Endothelial cell of umbilical vein (primary cell): ENCODE data around the gene E2F4. TPM values are rescaled to one million over a fixed set of nuclear protein-coding genes. Genes with fewer than 3 reads are reported as not detected.

Experiments used
- BruUV-seq: library from RNA; stranded (reverse); fragments of 400-500 nt; replicated peaks from 2 replicates; lab custom pipeline; 2021; lab: Mats Ljungman, UMichigan
- CTCF ChIA-PET: fragments of 300-600, 350-600 bp; sonication (Branson Sonifier 250); formaldehyde crosslinking; loops from one replicate; lab custom pipeline; 2021; ENCODE audit warnings: antibody characterized with exemption, inconsistent platforms; lab: Charles Lee
- POLR2A ChIA-PET: fragments of 300-600, 350-600 bp; sonication (Branson Sonifier 250); formaldehyde crosslinking; loops from one replicate; lab custom pipeline; 2021; ENCODE audit warnings: antibody characterized with exemption, inconsistent platforms; lab: Charles Lee
- DNase-seq: peaks from one replicate; pipeline ENCODE4 v3.0.0-alpha.2; 2011; ENCODE audit warnings: low read depth, low spot score
- FAIRE-seq: peaks from 2 replicates; lab custom pipeline; 2011; peaks lifted over from hg19 to GRCh38; lab: Jason Lieb, UNC
- H2AFZ ChIP-seq: 2 replicates; pipeline ENCODE4 v1.6.0; 2012; ENCODE audit warnings: low read depth, low read length, control low read depth, inconsistent platforms
- H3K27ac ChIP-seq: 2 replicates; pipeline ENCODE4 v1.5.1; 2011; ENCODE audit warnings: low read depth, mild to moderate bottlenecking, control low read depth, low read length, moderate library complexity; ENCODE audit not compliant: insufficient read depth
- H3K27me3 ChIP-seq, 2 experiments: 2 replicates each; pipeline versions ENCODE4 v1.6.0 to v1.6.1; 2011; ENCODE audit warnings: low read length in 2 of 2, mixed read lengths in 1 of 2; ENCODE audit not compliant: control insufficient read depth in 2 of 2, insufficient read depth in 2 of 2
- H3K36me3 ChIP-seq, 2 experiments: 2 replicates in 1 of 2; 3 replicates in 1 of 2; pipeline ENCODE4 v1.5.1; 2011; ENCODE audit warnings: low read length in 2 of 2, mild to moderate bottlenecking in 1 of 2, moderate library complexity in 1 of 2; ENCODE audit not compliant: control insufficient read depth in 2 of 2, insufficient read depth in 2 of 2; ENCODE audit errors: extremely low read depth in 1 of 2
- H3K4me1 ChIP-seq: 3 replicates; pipeline ENCODE4 v1.5.1; 2011; ENCODE audit warnings: mild to moderate bottlenecking, low read length; ENCODE audit not compliant: control insufficient read depth, insufficient read depth; ENCODE audit errors: extremely low read depth
- H3K4me2 ChIP-seq: 2 replicates; pipeline ENCODE4 v1.6.1; 2011; ENCODE audit warnings: low read length, control low read depth, mixed read lengths; ENCODE audit not compliant: insufficient read depth
- H3K4me3 ChIP-seq, 3 experiments: fragments of 200-600 bp in 1 of 3; sonication (generic), shearing (Covaris generic) in 1 of 3; replicated peaks in 1 of 3; 2 replicates each; pipeline ENCODE4 v1.5.1; 2011 to 2016; ENCODE audit warnings: control low read depth in 3 of 3, low read length in 3 of 3, mild to moderate bottlenecking in 2 of 3, inconsistent platforms in 1 of 3, low read depth in 1 of 3, moderate library complexity in 1 of 3; ENCODE audit not compliant: insufficient read depth in 1 of 3
- H3K79me2 ChIP-seq: 2 replicates; pipeline ENCODE4 v1.6.0; 2012; ENCODE audit warnings: low read length, inconsistent platforms; ENCODE audit not compliant: control insufficient read depth, insufficient read depth
- H3K9ac ChIP-seq: replicated peaks from 2 replicates; pipeline ENCODE3; 2011; ENCODE audit warnings: low read length, control low read depth; ENCODE audit not compliant: insufficient read depth; ENCODE audit errors: extremely low read depth
- H3K9me1 ChIP-seq: replicated peaks from 3 replicates; pipeline ENCODE4 v1.6.0; 2011; ENCODE audit warnings: mild to moderate bottlenecking, low read length; ENCODE audit not compliant: control insufficient read depth, insufficient read depth; ENCODE audit errors: extremely low read depth
- H3K9me3 ChIP-seq: replicated peaks from 2 replicates; pipeline ENCODE4 v1.5.1; 2012; ENCODE audit warnings: low read length, inconsistent platforms; ENCODE audit not compliant: control insufficient read depth, insufficient read depth
- H4K20me1 ChIP-seq: replicated peaks from 2 replicates; pipeline ENCODE3; 2011; ENCODE audit warnings: mild to moderate bottlenecking, low read length; ENCODE audit not compliant: control insufficient read depth, insufficient read depth; ENCODE audit errors: extremely low read depth
- EZH2 ChIP-seq: IDR thresholded peaks from 2 replicates; pipeline ENCODE4 v1.6.1; 2012; ENCODE audit warnings: borderline replicate concordance, low read depth, mild to moderate bottlenecking, moderate library complexity, low read length, inconsistent platforms; ENCODE audit not compliant: severe bottlenecking
- FOS ChIP-seq: IDR thresholded peaks from 2 replicates; pipeline ENCODE4 v1.6.1; 2011; ENCODE audit warnings: mild to moderate bottlenecking, low read length, moderate library complexity, borderline replicate concordance; ENCODE audit not compliant: insufficient read depth
- GATA2 ChIP-seq: IDR thresholded peaks from 2 replicates; pipeline ENCODE4 v1.7.0; 2011; ENCODE audit warnings: low read depth, mild to moderate bottlenecking, moderate library complexity, mixed read lengths, low read length; ENCODE audit not compliant: insufficient read length, insufficient read depth
- JUN ChIP-seq: IDR thresholded peaks from 2 replicates; pipeline ENCODE4 v1.6.1; 2011; ENCODE audit warnings: borderline replicate concordance, low read depth; ENCODE audit not compliant: insufficient read length, insufficient read depth
- MYC ChIP-seq: IDR thresholded peaks from one replicate; pipeline ENCODE4 v1.6.1; 2011; ENCODE audit warnings: mild to moderate bottlenecking, low read depth, low read length
- POLR2A ChIP-seq: IDR thresholded peaks from 2 replicates; pipeline ENCODE4 v1.6.1; 2012; ENCODE audit warnings: low read depth, mild to moderate bottlenecking, control low read depth, low read length
- POLR2AphosphoS5 ChIP-seq: IDR thresholded peaks from 2 replicates; pipeline ENCODE4 v1.6.1; 2012; ENCODE audit warnings: low read depth, mild to moderate bottlenecking, control low read depth, low read length, moderate library complexity; ENCODE audit not compliant: insufficient read depth
- dilution Hi-C: fragments of 300-500 bp; cut with MboI; formaldehyde crosslinking; loops from one replicate; pipeline ENCODE4 v1.15.0; 2019; ENCODE audit warnings: low sequenced_read_pairs; ENCODE audit not compliant: extremely low pct_ligation_motif_present
- intact Hi-C: fragments of 100-400 bp; cut with micrococcal nuclease; formaldehyde crosslinking; loops from one replicate; pipeline ENCODE4 v1.10.0; 2022
- polyA plus RNA-seq, 4 experiments: library from polyadenylated mRNA; depleted of rRNA in 3 of 4; stranded (reverse) in 3 of 4; unstranded in 1 of 4; fragments of >200 nt; gene quantifications; 2 replicates each; pipeline versions ENCODE4 v1.2.1 to v1.2.3, GENCODE V29; 2011 to 2012; ENCODE audit warnings: missing spikeins in 1 of 4
- total RNA-seq: library from RNA; stranded (reverse); gene quantifications from 2 replicates; pipeline ENCODE4 v1.2.3, GENCODE V29; 2021
- TF ChIP-seq, protein P1 (sequence below), 2 donors: IDR thresholded peaks; 1 replicate in 1 of 2; 2 replicates in 1 of 2; pipeline ENCODE4 v1.5.1; 2011; ENCODE audit warnings: low read length in 2 of 2, mild to moderate bottlenecking in 2 of 2, moderate library complexity in 2 of 2, control low read depth in 1 of 2, inconsistent platforms in 1 of 2, low read depth in 1 of 2; ENCODE audit not compliant: insufficient read depth in 1 of 2; ENCODE audit errors: extremely low read depth in 1 of 2
- TF ChIP-seq, protein P2 (sequence below): IDR thresholded peaks from 2 replicates; pipeline ENCODE4 v1.6.1; 2011; ENCODE audit not compliant: insufficient read depth, insufficient read length

The E2F4 gene
- total and polyA plus RNA-seq, 2 donors (not counting 3 experiments of a cell fraction or from before 2014, with no cell fraction given), result 112 to 168 TPM

- Histone ChIP-seq H3K9ac (no peak overlapping the region), H2AFZ (no peak overlapping the region), H3K27ac (no peak overlapping the region), H3K79me2 (no peaks in the 10 kb centered on the region), H4K20me1 (no peaks in the 10 kb centered on the region), H3K4me2 (no peak overlapping the region), H3K4me3 (no peak overlapping the region), H3K9me3 (no peaks in the 10 kb centered on the region), H3K4me1 (peaks cover 26% of the 10 kb centered on the region), H3K9me1 (no peaks in the 10 kb centered on the region), H3K36me3 (no peaks in the 10 kb centered on the region), H3K27me3 (peaks cover 36 to 46% of the 10 kb centered on the region in 2 experiments)
- BruUV-seq, result no TSS peak
- ChIA-PET CTCF (interaction anchor here (2.5 kb wide), 1 partner anchor 19 kb away, joined by 6 read pairs; no protein-coding TSS in a partner anchor), POLR2A (no interaction called here)
- dilution Hi-C loops (no loop called here), intact Hi-C loops (no loop called here)
- TF ChIP-seq POLR2AphosphoS5, result no peak
- no peak for TF ChIP-seq POLR2A
- no peak for TF ChIP-seq EZH2
- no peak for TF ChIP-seq MYC
- TF ChIP-seq, protein P1, sequence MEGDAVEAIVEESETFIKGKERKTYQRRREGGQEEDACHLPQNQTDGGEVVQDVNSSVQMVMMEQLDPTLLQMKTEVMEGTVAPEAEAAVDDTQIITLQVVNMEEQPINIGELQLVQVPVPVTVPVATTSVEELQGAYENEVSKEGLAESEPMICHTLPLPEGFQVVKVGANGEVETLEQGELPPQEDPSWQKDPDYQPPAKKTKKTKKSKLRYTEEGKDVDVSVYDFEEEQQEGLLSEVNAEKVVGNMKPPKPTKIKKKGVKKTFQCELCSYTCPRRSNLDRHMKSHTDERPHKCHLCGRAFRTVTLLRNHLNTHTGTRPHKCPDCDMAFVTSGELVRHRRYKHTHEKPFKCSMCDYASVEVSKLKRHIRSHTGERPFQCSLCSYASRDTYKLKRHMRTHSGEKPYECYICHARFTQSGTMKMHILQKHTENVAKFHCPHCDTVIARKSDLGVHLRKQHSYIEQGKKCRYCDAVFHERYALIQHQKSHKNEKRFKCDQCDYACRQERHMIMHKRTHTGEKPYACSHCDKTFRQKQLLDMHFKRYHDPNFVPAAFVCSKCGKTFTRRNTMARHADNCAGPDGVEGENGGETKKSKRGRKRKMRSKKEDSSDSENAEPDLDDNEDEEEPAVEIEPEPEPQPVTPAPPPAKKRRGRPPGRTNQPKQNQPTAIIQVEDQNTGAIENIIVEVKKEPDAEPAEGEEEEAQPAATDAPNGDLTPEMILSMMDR (IDR thresholded peaks at IDR 0.05; ENCODE audit: extremely low read depth in 1 of 2, insufficient read depth in 1 of 2, low read depth in 1 of 2, low read length in 2 of 2), result no peak
- no peak for TF ChIP-seq GATA2
- TF ChIP-seq FOS, result no peak
- TF ChIP-seq, protein P2, sequence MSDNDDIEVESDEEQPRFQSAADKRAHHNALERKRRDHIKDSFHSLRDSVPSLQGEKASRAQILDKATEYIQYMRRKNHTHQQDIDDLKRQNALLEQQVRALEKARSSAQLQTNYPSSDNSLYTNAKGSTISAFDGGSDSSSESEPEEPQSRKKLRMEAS, result no peak
- no peak for TF ChIP-seq JUN
- FAIRE-seq, result no peak
- no peak for DNase-seq
Observed at GRCh38 chr16:67166598-67167168, 25.3 kb upstream of the E2F4 start.
